Gastroesophageal sphincter (tissue), 4 donors: ENCODE measurements around the gene GREM1. TPM values are rescaled to one million over a fixed set of nuclear protein-coding genes. Genes with fewer than 3 reads are reported as not detected.

Experiments
- ATAC-seq: fragments of 150-250 bp; one replicate; pipeline ENCODE4 v1.9.1; 2016; ENCODE audit warnings: mild to moderate bottlenecking, moderate library complexity
- H3K27ac ChIP-seq, 4 donors: fragments of 200-600 bp; sonication (generic) in 3 of 4; 1 replicate in 3 of 4; 2 replicates in 1 of 4; pipeline ENCODE4 v1.5.1; 2016 to 2019
- H3K27me3 ChIP-seq: fragments of 200-600 bp; sonication (generic); one replicate; pipeline ENCODE4 v1.5.1; 2019
- H3K36me3 ChIP-seq, 2 donors: fragments of 200-600 bp; sonication (generic); one replicate each; pipeline ENCODE4 v1.5.1; 2019; ENCODE audit warnings: control low read depth in 1 of 2
- H3K4me1 ChIP-seq, 3 donors: fragments of 200-600 bp; sonication (generic); 1 replicate in 2 of 3; 2 replicates in 1 of 3; pipeline ENCODE4 v1.5.1; 2016 to 2019; ENCODE audit warnings: control low read depth in 2 of 3
- H3K4me3 ChIP-seq, 2 donors: fragments of 200-600 bp; sonication (generic); one replicate each; pipeline ENCODE4 v1.5.1; 2019; ENCODE audit warnings: mild to moderate bottlenecking in 1 of 2, moderate library complexity in 1 of 2
- H3K9me3 ChIP-seq, 3 donors: fragments of 200-600 bp; sonication (generic); one replicate each; pipeline ENCODE4 v1.5.1; 2017 to 2019; ENCODE audit warnings: control low read depth in 2 of 3
- CTCF ChIP-seq, 4 experiments: fragments of 200-600 bp in 2 of 4; fragments of 450-650 bp in 2 of 4; sonication (generic) in 1 of 4; IDR thresholded peaks; one replicate each; pipeline ENCODE4 v1.5.1; 2017 to 2019; ENCODE audit warnings: antibody characterized with exemption in 4 of 4, mild to moderate bottlenecking in 2 of 4, moderate library complexity in 2 of 4
- EP300 ChIP-seq: sonication (generic); formaldehyde crosslinking; IDR thresholded peaks from one replicate; pipeline ENCODE4 v1.6.1; 2017; ENCODE audit warnings: antibody characterized with exemption, mild to moderate bottlenecking
- POLR2A ChIP-seq, 2 donors: fragments of 450-650 bp; IDR thresholded peaks; one replicate each; pipeline ENCODE4 v1.6.1; 2017; ENCODE audit warnings: antibody characterized with exemption in 2 of 2, mild to moderate bottlenecking in 2 of 2, moderate library complexity in 1 of 2
- POLR2AphosphoS5 ChIP-seq: sonication (generic); formaldehyde crosslinking; IDR thresholded peaks from one replicate; pipeline ENCODE4 v1.6.1; 2017; ENCODE audit warnings: antibody characterized with exemption
- WGBS, 2 donors: methylation state at CpG; one replicate each; pipeline ENCODE4 v1.1.5; 2018; ENCODE audit warnings: low coverage in 1 of 2; 5-methylcytosine and 5-hydroxymethylcytosine counted together
- total RNA-seq, 4 donors: library from RNA; depleted of rRNA; stranded (reverse); fragments of >200 nt; gene quantifications; one replicate each; pipeline ENCODE4 v1.1.0, GENCODE V29; 2016

Gene GREM1
- total RNA-seq, 4 donors from 2014 or later = 55.5 to 365 (median 133) TPM

- Histone ChIP-seq H3K27ac (no peak overlapping the region), H3K9me3 (no peaks in the 10 kb centered on the region), H3K36me3 (no peaks in the 10 kb centered on the region), H3K4me3 (no peak overlapping the region), H3K4me1 (peaks cover 0 to 5% (median 0%) of the 10 kb centered on the region in 3 donors), H3K27me3 (no peaks in the 10 kb centered on the region)
- ATAC-seq = no peak
- 28 to 94% methylated on average over 2 of the region's 2 CpGs for WGBS, 2 donors
- TF ChIP-seq POLR2A (IDR thresholded peaks at IDR 0.05) (no peak), POLR2AphosphoS5 (no peak), EP300 (no peak), CTCF (IDR thresholded peaks at IDR 0.05) (no peak)
These were observed 72.7 kb downstream of the GREM1 start for GRCh38 chr15:32790352-32790999.

GRCh38 chr15:32792436-32792835 lies 74.6 kb downstream of the GREM1 start:
- whole genome bisulfite sequencing, 2 donors = 67% methylated on average over 2 of the region's 2 CpGs; no CpG with 5 or more reads in 1 of the 2 donors
- Histone ChIP-seq H3K4me1 (peaks cover 0 to 10% (median 0%) of the 10 kb centered on the region in 3 donors), H3K4me3 (no peak overlapping the region), H3K36me3 (no peaks in the 10 kb centered on the region), H3K9me3 (no peaks in the 10 kb centered on the region), H3K27ac (no peak overlapping the region), H3K27me3 (no peaks in the 10 kb centered on the region)
- TF ChIP-seq POLR2AphosphoS5 = no peak
- no peak for TF ChIP-seq EP300
- TF ChIP-seq POLR2A (IDR thresholded peaks at IDR 0.05) = no peak
- no peak for TF ChIP-seq CTCF (IDR thresholded peaks at IDR 0.05)
- no peak for ATAC-seq

Other genes with a start within 250 kb of the GREM1 start
- 10 to 100 TPM in 1 of 4 donors, 1 to 10 TPM in 3; 2.8 to 17.0 (median 8.2) TPM for gene GOLGA8N, start 124.5 kb upstream of the GREM1 start, total RNA-seq
- gene ARHGAP11A, start 102.5 kb upstream of the GREM1 start, total RNA-seq = 1 to 10 TPM; 1.6 to 2.4 (median 2.2) TPM
- 1 to 10 TPM in 3 of 4 donors, under 1 TPM in 1; 0.87 to 6.3 (median 4.5) TPM for gene SCG5, start 76.3 kb upstream of the GREM1 start, total RNA-seq